HEK293T (cell line): ENCODE measurements around the gene FZD10.

ENCODE experiments used
- ELF4 ChIP-seq: fragments of 450-650 bp; IDR thresholded peaks from 2 replicates; pipeline ENCODE4 v1.6.1; 2017; ENCODE audit warnings: antibody characterized with exemption
- FOXK2 ChIP-seq: fragments of 450-650 bp; IDR thresholded peaks from 2 replicates; pipeline ENCODE4 v1.6.1; 2016; ENCODE audit warnings: mild to moderate bottlenecking
- HDGF ChIP-seq: fragments of 450-650 bp; IDR thresholded peaks from 2 replicates; pipeline ENCODE4 v1.6.1; 2017; ENCODE audit warnings: antibody characterized with exemption, borderline replicate concordance
- TARDBP ChIP-seq: fragments of 450-650 bp; IDR thresholded peaks from 2 replicates; pipeline ENCODE4 v1.6.1; 2016
- ZNF384 ChIP-seq: fragments of 450-650 bp; IDR thresholded peaks from 2 replicates; pipeline ENCODE4 v1.6.1; 2016

DNA sequence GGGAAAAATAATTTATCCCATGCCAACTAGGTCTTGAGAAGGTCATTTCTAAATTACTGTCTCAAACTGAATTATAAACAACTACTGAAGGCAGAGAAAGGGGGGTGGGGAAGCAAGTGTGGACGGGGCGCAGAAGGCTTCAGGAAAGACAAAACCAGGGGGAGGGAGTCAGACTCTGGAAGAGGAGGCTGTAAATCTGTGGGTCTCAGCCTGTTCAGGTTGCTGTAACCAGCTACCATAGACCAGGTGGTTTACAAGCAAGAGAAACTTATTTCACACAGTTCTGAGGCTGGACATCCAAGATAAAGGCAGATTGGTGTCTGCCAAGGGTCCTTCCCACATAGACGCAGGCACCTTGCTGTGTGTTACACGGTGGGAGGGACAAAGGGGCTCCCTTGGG is 39.9 kb upstream of the FZD10 start:
- TF ChIP-seq ELF4 (no peak), HDGF (no peak), FOXK2 (no peak), TARDBP (no peak), ZNF384 (no peak)
